Measurements from ENCODE around the gene SLCO3A1.

- TF ChIP-seq, protein P1, sequence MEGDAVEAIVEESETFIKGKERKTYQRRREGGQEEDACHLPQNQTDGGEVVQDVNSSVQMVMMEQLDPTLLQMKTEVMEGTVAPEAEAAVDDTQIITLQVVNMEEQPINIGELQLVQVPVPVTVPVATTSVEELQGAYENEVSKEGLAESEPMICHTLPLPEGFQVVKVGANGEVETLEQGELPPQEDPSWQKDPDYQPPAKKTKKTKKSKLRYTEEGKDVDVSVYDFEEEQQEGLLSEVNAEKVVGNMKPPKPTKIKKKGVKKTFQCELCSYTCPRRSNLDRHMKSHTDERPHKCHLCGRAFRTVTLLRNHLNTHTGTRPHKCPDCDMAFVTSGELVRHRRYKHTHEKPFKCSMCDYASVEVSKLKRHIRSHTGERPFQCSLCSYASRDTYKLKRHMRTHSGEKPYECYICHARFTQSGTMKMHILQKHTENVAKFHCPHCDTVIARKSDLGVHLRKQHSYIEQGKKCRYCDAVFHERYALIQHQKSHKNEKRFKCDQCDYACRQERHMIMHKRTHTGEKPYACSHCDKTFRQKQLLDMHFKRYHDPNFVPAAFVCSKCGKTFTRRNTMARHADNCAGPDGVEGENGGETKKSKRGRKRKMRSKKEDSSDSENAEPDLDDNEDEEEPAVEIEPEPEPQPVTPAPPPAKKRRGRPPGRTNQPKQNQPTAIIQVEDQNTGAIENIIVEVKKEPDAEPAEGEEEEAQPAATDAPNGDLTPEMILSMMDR (IDR thresholded peaks at IDR 0.05): no peak
- TF ChIP-seq POLR2A (IDR thresholded peaks at IDR 0.05) (no peak), POLR2AphosphoS5 (IDR thresholded peaks at IDR 0.05) (no peak), EP300 (IDR thresholded peaks at IDR 0.05) (no peak)
Observed at GRCh38 chr15:92187975-92188374, 334.5 kb downstream of the SLCO3A1 start.
